HCT116 (cell line): ENCODE results near the gene NXPE4. TPM values are rescaled to one million over a fixed set of nuclear protein-coding genes. Genes with fewer than 3 reads are reported as not detected.
A peak's percentile ranks its signal among the peaks of the same experiment; 100 is the strongest.

ENCODE experiments used
- ATAC-seq: fragments of 200-7000 bp; cut with Tn5 transposase; 2 replicates; pipeline ENCODE4 v1.9.1; 2020; ENCODE audit warnings: mild to moderate bottlenecking, moderate library complexity
- BruUV-seq: library from RNA; stranded (reverse); fragments of 400-500 nt; replicated peaks from 2 replicates; lab custom pipeline; 2021; lab: Mats Ljungman, UMichigan
- CTCF ChIA-PET: fragments of 300-600 bp; sonication (Branson Sonifier 250); formaldehyde crosslinking; loops from one replicate; lab custom pipeline; 2021; ENCODE audit warnings: antibody characterized with exemption; lab: Charles Lee
- POLR2A ChIA-PET: fragments of 300-600, 350-600 bp; sonication (Branson Sonifier 250); formaldehyde crosslinking; loops from one replicate; lab custom pipeline; 2021; ENCODE audit warnings: antibody characterized with exemption; lab: Charles Lee
- RAD21 ChIA-PET, 2 experiments: fragments of 300-600 bp; sonication (Branson Sonifier 250); formaldehyde crosslinking; loops; one replicate each; lab custom pipeline; 2023; ENCODE audit warnings: low total read pairs in 2 of 2; ENCODE audit not compliant: uncharacterized antibody in 2 of 2, unreplicated experiment in 2 of 2, low non-redundant PET in 1 of 2; lab: Charles Lee
- DNase-seq: peaks from one replicate; pipeline ENCODE4 v3.0.0-alpha.2; 2010; ENCODE audit warnings: low read depth, low spot score
- H2AFZ ChIP-seq: fragments of 200-600 bp; shearing (Covaris generic), sonication (generic); 2 replicates; pipeline ENCODE4 v1.6.1; 2017; ENCODE audit warnings: low read depth, mixed run types, mixed read lengths, antibody characterized with exemption, low read length; ENCODE audit not compliant: poor library complexity, severe bottlenecking
- H3K27ac ChIP-seq: 2 replicates; pipeline ENCODE4 v1.5.1; 2012; ENCODE audit warnings: low read depth, low read length
- H3K27me3 ChIP-seq: fragments of 200-600 bp; sonication (generic); 2 replicates; pipeline ENCODE4 v1.6.1; 2016; ENCODE audit warnings: mixed run types, low read length, mixed read lengths; ENCODE audit not compliant: insufficient read depth
- H3K36me3 ChIP-seq, 2 experiments: fragments of 200-500 bp in 1 of 2; fragments of 200-600 bp in 1 of 2; sonication (Bioruptor generic) in 1 of 2; sonication (generic) in 1 of 2; 2 replicates each; pipeline versions ENCODE4 v1.5.1 to v1.6.1; 2014 to 2016; ENCODE audit warnings: low read length in 2 of 2, inconsistent platforms in 1 of 2, mixed read lengths in 1 of 2, mixed run types in 1 of 2; ENCODE audit not compliant: insufficient read depth in 2 of 2, control insufficient read depth in 1 of 2
- H3K4me1 ChIP-seq, 2 experiments: fragments of 200-600 bp in 1 of 2; sonication (generic) in 1 of 2; 2 replicates each; pipeline versions ENCODE4 v1.5.1 to v1.6.1; 2012 to 2017; ENCODE audit warnings: low read length in 2 of 2, inconsistent platforms in 1 of 2, mild to moderate bottlenecking in 1 of 2, mixed read lengths in 1 of 2, mixed run types in 1 of 2, moderate library complexity in 1 of 2; ENCODE audit not compliant: insufficient read depth in 2 of 2, control insufficient read depth in 1 of 2
- H3K4me2 ChIP-seq: fragments of 200-600 bp; sonication (generic); 2 replicates; pipeline ENCODE4 v1.6.1; 2017; ENCODE audit warnings: mixed run types, low read length, mixed read lengths
- H3K4me3 ChIP-seq, 2 experiments: fragments of 200-600 bp in 1 of 2; sonication (generic) in 1 of 2; replicated peaks in 1 of 2; 2 replicates each; pipeline ENCODE4 v1.5.1; 2011 to 2016; ENCODE audit warnings: low read length in 2 of 2, control low read depth in 1 of 2, low read depth in 1 of 2, mild to moderate bottlenecking in 1 of 2, mixed read lengths in 1 of 2, mixed run types in 1 of 2
- H3K79me2 ChIP-seq: fragments of 200-600 bp; sonication (generic); 2 replicates; pipeline ENCODE4 v1.6.1; 2017; ENCODE audit warnings: mild to moderate bottlenecking, mixed run types, low read length, moderate library complexity, mixed read lengths; ENCODE audit not compliant: insufficient read depth
- H3K9ac ChIP-seq: fragments of 200-600 bp; sonication (generic); 2 replicates; pipeline ENCODE4 v1.6.1; 2016; ENCODE audit warnings: low read length, mixed read lengths
- H3K9me2 ChIP-seq: fragments of 200-600 bp; sonication (generic), shearing (Covaris generic); 2 replicates; pipeline ENCODE4 v1.6.1; 2017; ENCODE audit warnings: mixed run types, mild to moderate bottlenecking, moderate library complexity; ENCODE audit not compliant: insufficient read depth
- H3K9me3 ChIP-seq, 2 experiments: fragments of 200-500 bp in 1 of 2; fragments of 200-600 bp in 1 of 2; sonication (Bioruptor generic) in 1 of 2; sonication (generic) in 1 of 2; 2 replicates each; pipeline ENCODE4 v1.6.1; 2014 to 2017; ENCODE audit warnings: low read length in 2 of 2, mixed read lengths in 2 of 2, inconsistent platforms in 1 of 2, low read depth in 1 of 2, mild to moderate bottlenecking in 1 of 2, mixed run types in 1 of 2, moderate library complexity in 1 of 2; ENCODE audit not compliant: control insufficient read depth in 1 of 2, insufficient read depth in 1 of 2
- H4K20me1 ChIP-seq: fragments of 200-600 bp; sonication (generic), shearing (Covaris generic); 2 replicates; pipeline ENCODE4 v1.6.1; 2017; ENCODE audit warnings: mixed run types, mild to moderate bottlenecking, moderate library complexity; ENCODE audit not compliant: insufficient read depth
- CBX3 ChIP-seq: IDR thresholded peaks from 2 replicates; pipeline ENCODE4 v1.6.1; 2012; ENCODE audit warnings: low read depth
- CTCF ChIP-seq, 3 experiments: fragments of 200-600 bp in 1 of 3; sonication (generic) in 1 of 3; IDR thresholded peaks in 2 of 3; conservative IDR thresholded peaks in 1 of 3; 2 replicates each; pipeline ENCODE4 v1.5.1; 2012 to 2017; ENCODE audit warnings: low read depth in 2 of 3, low read length in 2 of 3, antibody characterized with exemption in 1 of 3, borderline replicate concordance in 1 of 3, control low read depth in 1 of 3, mild to moderate bottlenecking in 1 of 3, mixed read lengths in 1 of 3, mixed run types in 1 of 3, moderate library complexity in 1 of 3; ENCODE audit not compliant: insufficient read depth in 1 of 3
- POLR2AphosphoS5 ChIP-seq: IDR thresholded peaks from 2 replicates; pipeline ENCODE4 v1.6.1; 2011; ENCODE audit warnings: mild to moderate bottlenecking, low read depth, low read length, moderate library complexity
- ZNF274 ChIP-seq: fragments of 200-500 bp; sonication (Bioruptor generic); IDR thresholded peaks from 2 replicates; pipeline ENCODE4 v1.6.1; 2014; ENCODE audit warnings: mild to moderate bottlenecking, low read depth, low read length, inconsistent platforms
- intact Hi-C: fragments of 100-400 bp; cut with micrococcal nuclease; formaldehyde crosslinking; loops from 2 replicates; pipeline ENCODE4 v1.10.0; 2022
- total RNA-seq: library from RNA; stranded (reverse); gene quantifications from one replicate; pipeline ENCODE4 v1.2.1, GENCODE V29; 2021; ENCODE audit not compliant: unreplicated experiment

Gene NXPE4
- total RNA-seq, 1 experiment from 2014 or later, result not detected

- H3K9me2 ChIP-seq, result no peaks in the 10 kb centered on the region
- H3K9ac ChIP-seq, result no peak overlapping the region
- H3K27me3 ChIP-seq, result no peaks in the 10 kb centered on the region
- ChIA-PET POLR2A (no interaction called here), CTCF (no interaction called here), RAD21 (no interaction called here)
- TF ChIP-seq CBX3 (0 out of 2 replicates have a peak, but pooled peaks have one; percentile 19), CTCF (IDR thresholded peaks at IDR 0.05 in 2 of 3, conservative IDR thresholded peaks at IDR 0.05 in 1 of 3; ENCODE audit: borderline replicate concordance in 1 of 3, insufficient read depth in 1 of 3, low read depth in 2 of 3, low read length in 2 of 3) (no peak)
- H3K4me2 ChIP-seq, result no peak overlapping the region
- intact Hi-C loops, result no loop called here
- H3K79me2 ChIP-seq, result no peaks in the 10 kb centered on the region
- H3K27ac ChIP-seq, result no peak overlapping the region
- H3K4me3 ChIP-seq, result no peak overlapping the region
- ATAC-seq, result no peak
- no peaks in the 10 kb centered on the region for H3K36me3 ChIP-seq
- H4K20me1 ChIP-seq, result no peaks in the 10 kb centered on the region
- no TSS peak for BruUV-seq
- H2AFZ ChIP-seq, result no peak overlapping the region
- H3K4me1 ChIP-seq, result no peaks in the 10 kb centered on the region
- no peaks in the 10 kb centered on the region for H3K9me3 ChIP-seq
- DNase-seq, result no peak
Measured at GRCh38 chr11:114525682-114526081, 69.9 kb downstream of the NXPE4 start.

- ChIA-PET POLR2A (no interaction called here), RAD21 (no interaction called here)
- DNase-seq, result no peak
- Histone ChIP-seq H3K27me3 (no peaks in the 10 kb centered on the region), H2AFZ (no peak overlapping the region), H3K4me2 (no peak overlapping the region), H3K4me1 (no peaks in the 10 kb centered on the region), H3K36me3 (no peaks in the 10 kb centered on the region), H3K9me3 (no peaks in the 10 kb centered on the region), H3K9ac (no peak overlapping the region), H3K9me2 (no peaks in the 10 kb centered on the region)
- intact Hi-C loops, result no loop called here
- no TSS peak for BruUV-seq
- TF ChIP-seq ZNF274 (no peak), CTCF (IDR thresholded peaks at IDR 0.05 in 2 of 3, conservative IDR thresholded peaks at IDR 0.05 in 1 of 3; ENCODE audit: borderline replicate concordance in 1 of 3, insufficient read depth in 1 of 3, low read depth in 2 of 3, low read length in 2 of 3) (no peak), POLR2AphosphoS5 (no peak)
- TF ChIP-seq, all 23 proteins: peak for 0
- Histone ChIP-seq H3K4me3 (no peak overlapping the region), H4K20me1 (no peaks in the 10 kb centered on the region), H3K79me2 (no peaks in the 10 kb centered on the region), H3K27ac (no peak overlapping the region)
- CTCF ChIA-PET, result no interaction called here
- ATAC-seq, result no peak
Measured at GRCh38 chr11:114524122-114524521, 71.5 kb downstream of the NXPE4 start.
